Measurements from ENCODE around the gene GCK.

DNA sequence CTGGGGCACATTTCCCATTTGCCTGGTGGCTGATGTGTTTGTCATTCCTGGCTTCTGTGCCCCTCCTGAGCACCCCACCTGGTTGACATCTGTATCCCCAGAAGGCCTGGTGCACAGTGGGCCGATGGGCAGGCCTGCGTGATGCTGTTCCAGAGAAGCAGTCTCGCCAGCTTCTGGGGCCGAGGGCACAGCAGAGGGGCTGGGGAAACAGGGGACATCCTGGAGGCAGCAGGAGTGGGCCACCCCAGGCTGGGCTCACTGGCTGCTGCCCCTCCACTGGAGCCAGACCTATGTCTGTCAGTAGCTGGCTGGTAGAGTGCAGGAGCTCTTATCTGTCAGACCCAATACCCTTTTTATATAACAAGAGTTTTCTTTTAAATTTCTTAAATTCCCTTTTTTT is 47.2 kb downstream of the GCK start:
- no peak for TF ChIP-seq EZH2phosphoT487 (IDR thresholded peaks at IDR 0.05; ENCODE audit: borderline replicate concordance, low read length)
- no peak for TF ChIP-seq EZH2 (IDR thresholded peaks at IDR 0.05; ENCODE audit: low read length, unreplicated experiment)
- TF ChIP-seq, protein P1, sequence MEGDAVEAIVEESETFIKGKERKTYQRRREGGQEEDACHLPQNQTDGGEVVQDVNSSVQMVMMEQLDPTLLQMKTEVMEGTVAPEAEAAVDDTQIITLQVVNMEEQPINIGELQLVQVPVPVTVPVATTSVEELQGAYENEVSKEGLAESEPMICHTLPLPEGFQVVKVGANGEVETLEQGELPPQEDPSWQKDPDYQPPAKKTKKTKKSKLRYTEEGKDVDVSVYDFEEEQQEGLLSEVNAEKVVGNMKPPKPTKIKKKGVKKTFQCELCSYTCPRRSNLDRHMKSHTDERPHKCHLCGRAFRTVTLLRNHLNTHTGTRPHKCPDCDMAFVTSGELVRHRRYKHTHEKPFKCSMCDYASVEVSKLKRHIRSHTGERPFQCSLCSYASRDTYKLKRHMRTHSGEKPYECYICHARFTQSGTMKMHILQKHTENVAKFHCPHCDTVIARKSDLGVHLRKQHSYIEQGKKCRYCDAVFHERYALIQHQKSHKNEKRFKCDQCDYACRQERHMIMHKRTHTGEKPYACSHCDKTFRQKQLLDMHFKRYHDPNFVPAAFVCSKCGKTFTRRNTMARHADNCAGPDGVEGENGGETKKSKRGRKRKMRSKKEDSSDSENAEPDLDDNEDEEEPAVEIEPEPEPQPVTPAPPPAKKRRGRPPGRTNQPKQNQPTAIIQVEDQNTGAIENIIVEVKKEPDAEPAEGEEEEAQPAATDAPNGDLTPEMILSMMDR (conservative IDR thresholded peaks at IDR 0.05; ENCODE audit: low read depth, low read length) = no peak
